IMR-90 (cell line): ENCODE data around the gene DDOST. TPM values are rescaled to one million over a fixed set of nuclear protein-coding genes. Genes with fewer than 3 reads are reported as not detected.

Experiments
- ATAC-seq: fragments of 200-7000 bp; cut with Tn5 transposase; 2 replicates; pipeline ENCODE4 v1.9.1; 2020; ENCODE audit warnings: low read depth, mild to moderate bottlenecking, moderate library complexity
- BruUV-seq: library from RNA; stranded (reverse); fragments of 400-500 nt; replicated peaks from 2 replicates; lab custom pipeline; 2021; lab: Mats Ljungman, UMichigan
- CTCF ChIA-PET: fragments of 300-600 bp; formaldehyde crosslinking; extraction: SDS; loops from one replicate; lab custom pipeline; 2021; ENCODE audit warnings: antibody characterized with exemption; lab: Yijun Ruan, JAX
- POLR2A ChIA-PET: fragments of 300-600 bp; sonication (Branson Sonifier 250); formaldehyde crosslinking; loops from one replicate; lab custom pipeline; 2022; ENCODE audit warnings: antibody characterized with exemption; ENCODE audit not compliant: unreplicated experiment; lab: Charles Lee
- DNase-seq: peaks from one replicate; pipeline ENCODE4 v3.0.0; 2013
- H2AFZ ChIP-seq: replicated peaks from 2 replicates; pipeline ENCODE3; 2013; ENCODE audit warnings: low read length, mild to moderate bottlenecking; ENCODE audit not compliant: poor library complexity
- H2AK5ac ChIP-seq: 2 replicates; pipeline ENCODE4 v1.6.1; 2013; ENCODE audit warnings: low read depth, low read length, inconsistent platforms
- H2AK9ac ChIP-seq: replicated peaks from 2 replicates; pipeline ENCODE3; 2013; ENCODE audit warnings: mild to moderate bottlenecking, low read depth, low read length, moderate library complexity; ENCODE audit not compliant: poor library complexity
- H2BK120ac ChIP-seq: 2 replicates; pipeline ENCODE4 v1.6.1; 2013; ENCODE audit warnings: low read depth, low read length, inconsistent platforms
- H2BK15ac ChIP-seq: 3 replicates; pipeline ENCODE4 v1.6.1; 2013; ENCODE audit warnings: low read depth, low read length, inconsistent platforms
- H2BK20ac ChIP-seq: 2 replicates; pipeline ENCODE4 v1.6.1; 2013; ENCODE audit warnings: low read depth, mild to moderate bottlenecking, inconsistent platforms, low read length, moderate library complexity
- H2BK5ac ChIP-seq: 2 replicates; pipeline ENCODE4 v1.6.1; 2013; ENCODE audit warnings: mild to moderate bottlenecking, low read depth, low read length, inconsistent platforms; ENCODE audit not compliant: poor library complexity, severe bottlenecking
- H3K14ac ChIP-seq: replicated peaks from 2 replicates; pipeline ENCODE4 v1.6.1; 2013; ENCODE audit warnings: low read depth, low read length, inconsistent platforms
- H3K18ac ChIP-seq: 2 replicates; pipeline ENCODE4 v1.6.1; 2013; ENCODE audit warnings: low read depth, low read length, control low read depth
- H3K23ac ChIP-seq: 2 replicates; pipeline ENCODE4 v1.6.1; 2013; ENCODE audit warnings: low read depth, low read length, inconsistent platforms
- H3K27ac ChIP-seq: 2 replicates; pipeline ENCODE4 v1.5.1; 2013; ENCODE audit warnings: mild to moderate bottlenecking, control low read depth, low read length; ENCODE audit not compliant: insufficient read depth
- H3K27me3 ChIP-seq: 2 replicates; pipeline ENCODE4 v1.6.1; 2013; ENCODE audit warnings: low read length; ENCODE audit not compliant: control insufficient read depth, insufficient read depth
- H3K36me3 ChIP-seq: 2 replicates; pipeline ENCODE4 v1.6.1; 2013; ENCODE audit warnings: low read length, mixed read lengths; ENCODE audit not compliant: control insufficient read depth, insufficient read depth
- H3K4ac ChIP-seq: 2 replicates; pipeline ENCODE4 v1.6.1; 2013; ENCODE audit warnings: low read depth, low read length, inconsistent platforms
- H3K4me1 ChIP-seq: 2 replicates; pipeline ENCODE4 v1.6.1; 2013; ENCODE audit warnings: low read length, mixed read lengths; ENCODE audit not compliant: control insufficient read depth, insufficient read depth
- H3K4me2 ChIP-seq: 2 replicates; pipeline ENCODE4 v1.6.1; 2013; ENCODE audit warnings: low read depth, mild to moderate bottlenecking, control low read depth, low read length, moderate library complexity
- H3K4me3 ChIP-seq: 2 replicates; pipeline ENCODE4 v1.5.1; 2013; ENCODE audit warnings: low read depth, mild to moderate bottlenecking, control low read depth, low read length, moderate library complexity; ENCODE audit not compliant: insufficient read depth
- H3K56ac ChIP-seq: 2 replicates; pipeline ENCODE4 v1.6.1; 2013; ENCODE audit warnings: low read length, inconsistent platforms; ENCODE audit not compliant: insufficient read depth; ENCODE audit errors: extremely low read depth
- H3K79me1 ChIP-seq, 2 experiments: 2 replicates each; pipeline ENCODE4 v1.6.1; 2013; ENCODE audit warnings: low read length in 2 of 2, inconsistent platforms in 1 of 2, low read depth in 1 of 2
- H3K9ac ChIP-seq: 2 replicates; pipeline ENCODE4 v1.6.1; 2013; ENCODE audit warnings: low read depth, low read length, control low read depth
- H3K9me1 ChIP-seq: 2 replicates; pipeline ENCODE4 v1.6.1; 2013; ENCODE audit warnings: low read length, inconsistent platforms; ENCODE audit not compliant: insufficient read depth
- H3K9me3 ChIP-seq: 2 replicates; pipeline ENCODE4 v1.6.1; 2013; ENCODE audit warnings: low read length; ENCODE audit not compliant: control insufficient read depth, insufficient read depth
- H4K20me1 ChIP-seq: 2 replicates; pipeline ENCODE4 v1.6.1; 2013; ENCODE audit warnings: low read length, inconsistent platforms; ENCODE audit not compliant: insufficient read depth
- H4K5ac ChIP-seq: 2 replicates; pipeline ENCODE4 v1.6.1; 2013; ENCODE audit warnings: mild to moderate bottlenecking, low read depth, low read length, control low read depth
- H4K8ac ChIP-seq, 2 experiments: 2 replicates each; pipeline ENCODE4 v1.6.1; 2013; ENCODE audit warnings: low read depth in 2 of 2, low read length in 2 of 2, control low read depth in 1 of 2, inconsistent platforms in 1 of 2
- H4K91ac ChIP-seq: 2 replicates; pipeline ENCODE4 v1.6.1; 2013; ENCODE audit warnings: low read depth, low read length, inconsistent platforms; ENCODE audit not compliant: insufficient read depth
- CEBPB ChIP-seq: IDR thresholded peaks from 2 replicates; pipeline ENCODE4 v1.6.1; 2012; ENCODE audit warnings: low read depth, low read length, improper control_type of control experiment
- USF2 ChIP-seq: fragments of 150-350 bp; IDR thresholded peaks from 2 replicates; pipeline ENCODE4 v1.6.1; 2017; ENCODE audit warnings: mild to moderate bottlenecking, antibody characterized with exemption, low read length, low read depth
- WGBS, 2 experiments: methylation state at CpG; one replicate each; pipeline versions ENCODE4 v1.1.5 to v1.1.7; 2013; ENCODE audit warnings: missing lambda C conversion rate in 2 of 2; ENCODE audit not compliant: insufficient read length in 1 of 2; ENCODE audit errors: extremely low coverage in 2 of 2; 5-methylcytosine and 5-hydroxymethylcytosine counted together
- dilution Hi-C: fragments of 300-500 bp; cut with HindIII; formaldehyde crosslinking; loops from one replicate; pipeline ENCODE4 v1.14.3; 2018; ENCODE audit warnings: low sequenced_read_pairs; ENCODE audit not compliant: unreplicated experiment
- in situ Hi-C: fragments of 300-500 bp; cut with MboI; formaldehyde crosslinking; loops from 3 replicates; pipeline ENCODE4 v1.14.3; 2019; ENCODE audit warnings: low sequenced_read_pairs, inconsistent platforms, mixed read lengths
- intact Hi-C: fragments of 100-400 bp; cut with micrococcal nuclease; formaldehyde crosslinking; loops from 2 replicates; pipeline ENCODE4 v1.10.0; 2022
- polyA plus RNA-seq, 3 experiments: library from polyadenylated mRNA; depleted of rRNA; stranded (reverse); fragments of >200 nt; gene quantifications; 2 replicates each; pipeline ENCODE4 v1.2.3, GENCODE V29; 2012; ENCODE audit warnings: low replicate concordance in 1 of 3
- total RNA-seq: library from RNA; depleted of rRNA; stranded (reverse); fragments of >200 nt; gene quantifications from 2 replicates; pipeline ENCODE4 v1.2.3, GENCODE V29; 2012

DDOST gene
- total and polyA plus RNA-seq, 2 of the 4 experiments (the other 2 are of a cell fraction), result 179 to 477 TPM

GRCh38 chr1:20666804-20667203 lies 5.6 kb upstream of the DDOST start:
- TF ChIP-seq CEBPB, result no peak
- peak; percentile 88 for TF ChIP-seq USF2
- ChIA-PET POLR2A (no interaction called here), CTCF (no interaction called here)
- no peak overlapping the region for H2AFZ ChIP-seq
- no peak overlapping the region for H3K4ac ChIP-seq
- WGBS, 2 experiments, result no CpG with 5 or more reads among the region's 1 CpG
- H3K56ac ChIP-seq, result no peak overlapping the region
- no peak overlapping the region for H4K5ac ChIP-seq
- no peak overlapping the region for H4K91ac ChIP-seq
- peaks cover 8% of the 10 kb centered on the region for H3K9me1 ChIP-seq
- H4K8ac ChIP-seq, result no peak overlapping the region
- no peak overlapping the region for H2BK5ac ChIP-seq
- H3K4me3 ChIP-seq, result no peak overlapping the region
- in situ Hi-C loops (no loop called here), dilution Hi-C loops (no loop called here), intact Hi-C loops (no loop called here)
- H3K9me3 ChIP-seq, result no peaks in the 10 kb centered on the region
- no peak overlapping the region for H3K4me2 ChIP-seq
- H3K27me3 ChIP-seq, result no peaks in the 10 kb centered on the region
- no peak overlapping the region for H2BK120ac ChIP-seq
- H3K23ac ChIP-seq, result no peak overlapping the region
- H3K18ac ChIP-seq, result no peak overlapping the region
- ATAC-seq (no peak; the same call in 1 of the 2 replicates), DNase-seq (peak; percentile 11)
- peaks cover 5 to 8% of the 10 kb centered on the region in 2 experiments for H3K79me1 ChIP-seq
- no peak overlapping the region for H2AK5ac ChIP-seq
- H2AK9ac ChIP-seq, result no peak overlapping the region
- H3K36me3 ChIP-seq, result peaks cover 5% of the 10 kb centered on the region
- no peak overlapping the region for H2BK15ac ChIP-seq
- no peak overlapping the region for H2BK20ac ChIP-seq
- BruUV-seq, result no TSS peak
- no peak overlapping the region for H3K27ac ChIP-seq
- no peak overlapping the region for H3K9ac ChIP-seq
- H3K4me1 ChIP-seq, result peaks cover 4% of the 10 kb centered on the region
- no peaks in the 10 kb centered on the region for H4K20me1 ChIP-seq
- no peak overlapping the region for H3K14ac ChIP-seq
